T-helper 2 cell treated with Interferon-gamma antibody and Interleukin-4, amounts not matched to agents 5 μg/mL and 100 μg/mL, for 36 hours (primary cell): Measurements from ENCODE around the gene CTIF.
"Not testable (repeated sequence)": the region's sequence is repeated elsewhere in the genome, so short reads cannot be mapped to it uniquely, and the experiment has no call there.

Experiments
- DNase-seq: peaks from one replicate; pipeline ENCODE4 v3.0.0; 2021; ENCODE audit warnings: low spot score
- H3K27ac Mint-ChIP-seq: one replicate; pipeline ENCODE4 v1.8.0; 2021; ENCODE audit warnings: mild to moderate bottlenecking, mixed read lengths
- H3K27me3 Mint-ChIP-seq: one replicate; pipeline ENCODE4 v1.8.0; 2021; ENCODE audit warnings: low read depth, mixed read lengths
- H3K36me3 Mint-ChIP-seq: one replicate; pipeline ENCODE4 v1.8.0; 2021; ENCODE audit warnings: low read depth, mixed read lengths
- H3K4me1 Mint-ChIP-seq: one replicate; pipeline ENCODE4 v1.8.0; 2021; ENCODE audit warnings: low read depth, mixed read lengths
- H3K4me3 Mint-ChIP-seq: one replicate; pipeline ENCODE4 v1.8.0; 2022; ENCODE audit warnings: mild to moderate bottlenecking, moderate library complexity, mixed read lengths
- H3K9me3 Mint-ChIP-seq: one replicate; pipeline ENCODE4 v1.8.0; 2021; ENCODE audit warnings: mixed read lengths

CTIF gene

GRCh38 chr18:48870926-48871325 lies 332.1 kb downstream of the CTIF start:
- not testable (repeated sequence) for H3K9me3 Mint-ChIP-seq, H3K27ac Mint-ChIP-seq, H3K36me3 Mint-ChIP-seq, H3K27me3 Mint-ChIP-seq, DNase-seq, H3K4me3 Mint-ChIP-seq
- peaks cover 20% of the 10 kb centered on the region for H3K4me1 Mint-ChIP-seq

- H3K27me3 Mint-ChIP-seq, result no peaks in the 10 kb centered on the region
- no peak overlapping the region for H3K4me3 Mint-ChIP-seq
- H3K4me1 Mint-ChIP-seq, result peaks cover 20% of the 10 kb centered on the region
- DNase-seq, result no peak
- H3K27ac Mint-ChIP-seq, result no peak overlapping the region
- H3K36me3 Mint-ChIP-seq, result no peaks in the 10 kb centered on the region
- no peaks in the 10 kb centered on the region for H3K9me3 Mint-ChIP-seq
Measured at GRCh38 chr18:48871391-48872166, 332.7 kb downstream of the CTIF start.

DNA sequence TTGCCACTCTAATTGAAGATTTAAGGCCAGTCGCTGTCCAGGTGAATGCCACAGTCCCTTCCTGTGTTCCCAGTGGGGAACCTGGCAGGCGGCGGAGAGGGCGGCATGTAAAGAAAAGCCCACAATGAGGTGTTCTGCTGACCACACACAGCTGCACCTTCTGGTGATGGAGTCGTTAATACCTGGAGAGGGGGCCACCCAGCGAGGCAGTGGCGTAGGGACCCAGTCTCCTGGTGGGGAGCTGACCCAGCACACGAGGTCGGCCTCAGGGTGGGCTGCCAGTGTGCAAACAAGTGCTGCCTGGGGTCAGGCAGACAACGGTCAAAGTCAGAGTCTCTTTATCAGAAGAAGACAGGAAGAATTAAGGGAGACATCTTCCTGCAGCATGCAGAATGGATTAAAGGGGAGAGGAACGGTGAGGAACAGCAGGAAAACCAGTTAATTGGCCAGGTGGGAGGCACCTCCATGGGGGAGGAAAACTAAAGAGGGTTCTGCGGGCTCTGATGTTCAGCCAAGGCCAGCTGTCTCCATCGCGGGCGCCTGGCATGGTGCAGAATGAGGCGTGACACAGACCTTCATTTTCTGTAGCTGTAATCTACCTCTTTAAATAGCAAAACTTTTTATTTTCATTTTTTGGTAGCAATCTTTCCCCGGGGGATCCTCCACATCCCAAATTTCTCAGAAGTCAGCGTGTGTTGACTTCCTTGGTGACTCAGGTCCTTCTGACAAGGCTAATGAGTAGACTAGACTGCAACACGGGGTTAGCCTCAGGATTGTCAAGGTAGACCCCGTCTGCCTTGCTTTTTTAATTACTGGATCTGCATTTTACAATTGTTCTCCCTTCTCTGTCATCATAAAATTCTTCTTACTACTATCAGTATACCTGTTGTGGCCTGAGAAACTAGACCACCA lies 333.7 kb downstream of the CTIF start:
- Mint-ChIP-seq H3K36me3 (no peaks in the 10 kb centered on the region), H3K9me3 (no peaks in the 10 kb centered on the region), H3K27me3 (no peaks in the 10 kb centered on the region), H3K27ac (no peak overlapping the region), H3K4me3 (no peak overlapping the region), H3K4me1 (peaks cover 20% of the 10 kb centered on the region)
- no peak for DNase-seq

DNA sequence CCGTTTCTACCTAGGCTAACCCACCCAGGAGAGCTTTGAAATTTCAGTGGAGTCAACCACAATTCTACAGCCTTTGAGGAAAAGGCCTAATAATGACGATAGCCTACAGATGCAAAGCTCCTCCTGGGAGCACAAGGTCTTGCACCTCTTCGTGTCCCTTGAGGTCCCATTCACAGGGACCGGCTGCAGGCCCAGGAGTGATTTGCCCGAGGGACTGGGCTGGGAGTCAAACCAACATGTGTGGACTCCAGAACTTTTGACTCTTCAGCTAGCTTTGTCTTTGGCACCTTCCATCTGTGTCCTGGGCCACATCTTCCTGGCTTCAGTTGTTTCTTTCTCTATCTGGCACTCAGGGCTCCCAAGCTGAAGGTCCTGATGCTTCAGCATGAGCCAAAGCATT lies 335.4 kb downstream of the CTIF start:
- Mint-ChIP-seq H3K36me3 (no peaks in the 10 kb centered on the region), H3K27me3 (peaks cover 4% of the 10 kb centered on the region), H3K9me3 (no peaks in the 10 kb centered on the region), H3K4me1 (peaks cover 7% of the 10 kb centered on the region), H3K27ac (no peak overlapping the region), H3K4me3 (no peak overlapping the region)
- DNase-seq, result no peak

DNA sequence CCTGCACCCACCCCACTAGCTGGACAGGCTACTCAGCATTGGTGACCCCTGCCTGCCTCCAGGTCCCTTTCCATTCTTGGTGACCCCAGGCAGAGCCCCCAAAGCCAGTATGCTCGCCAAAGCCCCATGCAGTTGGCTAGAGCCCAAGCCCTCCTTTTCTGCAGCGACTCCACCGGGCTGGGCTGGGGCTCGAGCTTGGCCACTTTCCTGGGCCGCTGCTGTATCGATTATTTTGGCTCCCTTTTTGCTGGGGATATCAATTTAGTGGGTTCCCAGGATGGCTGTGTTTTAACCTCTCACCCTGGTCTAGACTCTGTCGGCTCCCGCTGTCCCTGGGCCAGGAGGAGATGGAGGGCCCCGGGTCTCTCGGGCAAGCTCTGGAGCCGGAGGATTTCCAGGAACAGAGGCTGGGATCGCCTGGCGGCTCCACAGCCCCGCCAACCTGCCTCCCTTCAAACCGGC lies 335.9 kb downstream of the CTIF start:
- no peak overlapping the region for H3K4me3 Mint-ChIP-seq
- peaks cover 4% of the 10 kb centered on the region for H3K27me3 Mint-ChIP-seq
- H3K27ac Mint-ChIP-seq, result no peak overlapping the region
- peaks cover 7% of the 10 kb centered on the region for H3K4me1 Mint-ChIP-seq
- H3K9me3 Mint-ChIP-seq, result no peaks in the 10 kb centered on the region
- no peak for DNase-seq
- H3K36me3 Mint-ChIP-seq, result no peaks in the 10 kb centered on the region

DNA sequence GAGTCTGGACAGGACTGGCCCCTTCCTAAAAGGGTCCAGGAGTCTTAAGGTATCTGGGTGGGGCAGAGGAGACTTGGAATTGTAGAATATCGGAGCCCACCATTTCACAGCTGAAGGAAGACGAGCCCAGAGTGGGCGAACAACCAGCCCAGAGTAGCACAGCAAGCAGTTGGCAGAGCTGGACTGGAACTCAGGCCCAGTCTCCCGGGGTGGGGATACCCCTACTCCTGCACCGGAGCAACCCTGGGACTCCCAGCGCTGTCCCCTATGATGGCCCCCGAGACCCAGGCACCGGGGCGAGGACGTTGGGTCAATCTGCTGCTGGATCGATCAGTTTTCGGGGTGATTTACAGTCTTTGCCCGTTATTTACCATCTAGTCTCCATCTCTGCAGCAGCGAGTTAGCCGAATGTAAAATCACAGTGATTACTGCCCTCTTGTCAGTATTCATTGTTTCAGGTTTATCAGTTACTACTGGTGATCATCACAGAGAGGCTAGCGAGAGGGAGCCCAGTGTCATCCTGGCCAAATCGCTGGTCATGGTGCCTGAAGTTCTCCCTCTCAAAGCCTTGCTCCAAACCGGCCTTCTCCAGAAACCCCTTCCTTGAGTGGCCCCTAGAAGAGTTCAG lies 336.6 kb downstream of the CTIF start:
- Mint-ChIP-seq H3K4me3 (no peak overlapping the region), H3K27me3 (peaks cover 7% of the 10 kb centered on the region), H3K4me1 (peaks cover 11% of the 10 kb centered on the region), H3K27ac (no peak overlapping the region), H3K36me3 (no peaks in the 10 kb centered on the region), H3K9me3 (no peaks in the 10 kb centered on the region)
- no peak for DNase-seq

DNA sequence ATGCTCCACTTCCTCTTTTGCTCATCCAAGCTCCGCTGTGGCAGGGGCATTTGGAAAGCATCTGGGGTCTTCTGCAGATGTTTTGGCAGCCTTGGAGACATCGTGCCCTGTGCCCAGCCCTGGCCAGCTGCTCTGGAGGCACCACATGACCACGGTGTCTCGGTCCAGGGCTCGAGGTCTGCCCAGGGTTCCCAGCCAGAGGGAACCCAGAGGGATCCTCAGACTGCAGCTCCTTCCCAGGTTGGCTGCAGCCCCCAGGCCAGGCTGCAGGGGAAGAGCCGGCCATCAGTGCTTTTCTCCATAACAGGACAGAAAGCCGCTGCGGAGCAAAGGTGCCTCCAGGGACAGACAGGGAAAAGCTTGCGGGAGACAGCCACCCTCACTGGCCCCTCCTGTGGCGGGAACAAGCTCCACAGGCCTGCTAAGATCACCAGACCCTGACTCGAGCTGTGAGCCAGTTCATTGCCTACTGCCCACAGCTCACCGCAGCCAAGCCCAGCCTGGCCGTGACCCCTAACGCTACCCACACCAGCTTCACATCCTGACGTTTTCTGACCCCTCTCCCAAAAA lies 337.2 kb downstream of the CTIF start:
- H3K4me3 Mint-ChIP-seq, result no peak overlapping the region
- no peak overlapping the region for H3K27ac Mint-ChIP-seq
- H3K36me3 Mint-ChIP-seq, result no peaks in the 10 kb centered on the region
- peaks cover 7% of the 10 kb centered on the region for H3K27me3 Mint-ChIP-seq
- peaks cover 16% of the 10 kb centered on the region for H3K4me1 Mint-ChIP-seq
- H3K9me3 Mint-ChIP-seq, result no peaks in the 10 kb centered on the region
- no peak for DNase-seq

- Mint-ChIP-seq H3K27ac (no peak overlapping the region), H3K36me3 (no peaks in the 10 kb centered on the region), H3K27me3 (peaks cover 7% of the 10 kb centered on the region), H3K9me3 (no peaks in the 10 kb centered on the region), H3K4me1 (peaks cover 17% of the 10 kb centered on the region), H3K4me3 (no peak overlapping the region)
- no peak for DNase-seq
Measured at GRCh38 chr18:48876590-48876989, 337.8 kb downstream of the CTIF start.

- DNase-seq, result no peak
Measured at GRCh38 chr18:48877941-48878340, 339.1 kb downstream of the CTIF start.

DNA sequence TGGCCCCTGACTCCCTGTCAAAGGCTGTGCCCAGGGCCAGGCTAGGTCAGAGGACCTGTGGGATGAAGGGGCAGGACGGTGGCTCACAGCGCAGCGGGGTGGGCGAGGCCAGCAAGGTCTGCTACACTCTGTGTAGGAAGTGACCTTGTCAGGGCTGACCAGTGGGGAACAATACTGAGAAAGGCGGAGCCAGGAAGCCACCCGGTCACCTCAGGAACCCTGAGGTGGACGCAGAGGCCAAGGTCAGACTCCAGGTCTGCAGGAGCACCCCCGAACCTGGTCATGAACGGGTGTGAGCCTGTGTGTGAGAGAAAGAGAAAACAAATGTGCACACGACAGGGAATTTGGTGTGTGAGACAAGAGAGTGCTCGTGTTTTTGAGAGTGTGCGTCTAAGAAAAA lies 339.6 kb downstream of the CTIF start:
- Mint-ChIP-seq H3K4me1 (peaks cover 10% of the 10 kb centered on the region), H3K27ac (no peak overlapping the region), H3K4me3 (no peak overlapping the region), H3K9me3 (no peaks in the 10 kb centered on the region), H3K27me3 (peaks cover 7% of the 10 kb centered on the region), H3K36me3 (no peaks in the 10 kb centered on the region)
- no peak for DNase-seq

More at GRCh38 chr18:48877941-48878340, 339.1 kb downstream of the CTIF start:
- peaks cover 13% of the 10 kb centered on the region for H3K4me1 Mint-ChIP-seq
- no peak overlapping the region for H3K27ac Mint-ChIP-seq
- H3K27me3 Mint-ChIP-seq, result peaks cover 7% of the 10 kb centered on the region
- H3K36me3 Mint-ChIP-seq, result no peaks in the 10 kb centered on the region
- H3K4me3 Mint-ChIP-seq, result no peak overlapping the region
- H3K9me3 Mint-ChIP-seq, result no peaks in the 10 kb centered on the region

DNA sequence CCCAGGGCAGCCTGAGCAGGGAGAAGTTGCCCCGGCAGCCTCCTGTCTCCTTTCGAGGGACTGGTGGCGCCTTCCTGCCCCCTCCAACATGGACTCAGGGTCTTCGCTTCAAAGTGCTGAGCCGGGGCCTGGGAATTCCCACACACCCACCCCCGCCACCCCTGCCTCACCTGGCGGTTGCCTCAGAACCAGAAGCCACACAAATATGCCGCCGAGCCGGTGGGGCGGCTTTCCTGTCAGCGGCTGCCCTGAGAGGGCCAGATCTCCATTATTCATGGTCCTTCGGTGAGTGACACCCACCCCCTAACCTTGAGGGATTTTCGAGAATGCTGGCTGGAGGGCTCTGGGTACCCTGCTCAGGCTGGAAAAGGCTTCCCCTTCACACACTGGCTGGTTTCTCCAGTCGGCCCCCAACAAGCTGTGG lies 340.2 kb downstream of the CTIF start:
- no peaks in the 10 kb centered on the region for H3K9me3 Mint-ChIP-seq
- H3K27me3 Mint-ChIP-seq, result peaks cover 7% of the 10 kb centered on the region
- no peaks in the 10 kb centered on the region for H3K36me3 Mint-ChIP-seq
- peaks cover 10% of the 10 kb centered on the region for H3K4me1 Mint-ChIP-seq
- H3K27ac Mint-ChIP-seq, result no peak overlapping the region
- H3K4me3 Mint-ChIP-seq, result no peak overlapping the region
- DNase-seq, result no peak

DNA sequence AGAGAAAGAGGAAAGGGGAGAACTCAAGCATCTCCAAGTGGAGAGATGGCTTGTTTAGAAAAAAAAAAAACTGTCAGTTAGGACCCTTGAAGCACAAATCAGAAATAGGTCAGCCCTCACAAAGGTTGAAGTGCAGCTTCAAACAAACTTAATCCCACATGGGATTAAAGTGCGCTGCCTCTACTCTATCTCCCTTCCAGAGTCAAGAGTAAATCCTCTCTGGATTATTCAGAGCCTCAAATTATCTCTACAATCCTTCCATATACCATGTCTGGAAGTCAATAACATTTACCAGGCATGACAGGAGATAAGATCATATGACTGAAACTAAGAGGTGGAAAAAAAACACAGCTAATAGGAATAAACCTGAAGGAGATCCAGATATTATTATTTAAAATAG lies 342.1 kb downstream of the CTIF start:
- H3K4me3 Mint-ChIP-seq, result no peak overlapping the region
- peaks cover 10% of the 10 kb centered on the region for H3K4me1 Mint-ChIP-seq
- peaks cover 7% of the 10 kb centered on the region for H3K27me3 Mint-ChIP-seq
- no peak overlapping the region for H3K27ac Mint-ChIP-seq
- DNase-seq, result no peak
- H3K9me3 Mint-ChIP-seq, result no peaks in the 10 kb centered on the region
- no peaks in the 10 kb centered on the region for H3K36me3 Mint-ChIP-seq

- H3K27ac Mint-ChIP-seq, result no peak overlapping the region
- no peaks in the 10 kb centered on the region for H3K9me3 Mint-ChIP-seq
Measured at GRCh38 chr18:48882379-48882778, 343.5 kb downstream of the CTIF start.

More at GRCh38 chr18:48882379-48882778, 343.5 kb downstream of the CTIF start:
- DNase-seq, result no peak
- Mint-ChIP-seq H3K4me1 (peaks cover 10% of the 10 kb centered on the region), H3K36me3 (no peaks in the 10 kb centered on the region), H3K27me3 (peaks cover 7% of the 10 kb centered on the region), H3K4me3 (no peak overlapping the region)
